NT2/D1 (cell line): ENCODE measurements around the gene CCR7.

Experiments
- SUZ12 ChIP-seq: IDR thresholded peaks from 2 replicates; pipeline ENCODE4 v1.6.1; 2011; ENCODE audit not compliant: insufficient read length, insufficient read depth; ENCODE audit errors: extremely low read depth
- YY1 ChIP-seq: IDR thresholded peaks from 2 replicates; pipeline ENCODE4 v1.6.1; 2011; ENCODE audit not compliant: insufficient read length, insufficient read depth
- ZNF274 ChIP-seq: IDR thresholded peaks from 2 replicates; pipeline ENCODE4 v1.6.1; 2011; ENCODE audit warnings: mild to moderate bottlenecking, low read depth, low read length

DNA sequence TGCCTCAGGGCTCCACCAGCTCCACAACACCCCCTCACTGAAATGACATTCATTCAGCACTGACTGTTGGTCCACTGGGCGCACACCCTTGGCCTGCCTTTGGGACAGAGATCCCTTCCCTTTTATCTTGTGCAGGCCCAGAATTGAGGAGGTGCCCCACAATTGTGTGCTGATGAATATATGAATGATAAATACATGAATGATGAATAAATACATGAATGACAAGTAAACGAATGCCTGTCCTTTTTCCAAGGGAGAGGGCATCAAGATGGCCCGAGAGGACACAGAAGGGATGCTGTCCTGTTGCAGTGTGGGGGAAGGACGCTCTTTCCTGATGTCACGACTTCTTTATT is 5.7 kb downstream of the CCR7 start:
- TF ChIP-seq SUZ12, result no peak
- no peak for TF ChIP-seq ZNF274
- no peak for TF ChIP-seq YY1
